Measurements from ENCODE around the gene BCO1.

Gene BCO1

DNA sequence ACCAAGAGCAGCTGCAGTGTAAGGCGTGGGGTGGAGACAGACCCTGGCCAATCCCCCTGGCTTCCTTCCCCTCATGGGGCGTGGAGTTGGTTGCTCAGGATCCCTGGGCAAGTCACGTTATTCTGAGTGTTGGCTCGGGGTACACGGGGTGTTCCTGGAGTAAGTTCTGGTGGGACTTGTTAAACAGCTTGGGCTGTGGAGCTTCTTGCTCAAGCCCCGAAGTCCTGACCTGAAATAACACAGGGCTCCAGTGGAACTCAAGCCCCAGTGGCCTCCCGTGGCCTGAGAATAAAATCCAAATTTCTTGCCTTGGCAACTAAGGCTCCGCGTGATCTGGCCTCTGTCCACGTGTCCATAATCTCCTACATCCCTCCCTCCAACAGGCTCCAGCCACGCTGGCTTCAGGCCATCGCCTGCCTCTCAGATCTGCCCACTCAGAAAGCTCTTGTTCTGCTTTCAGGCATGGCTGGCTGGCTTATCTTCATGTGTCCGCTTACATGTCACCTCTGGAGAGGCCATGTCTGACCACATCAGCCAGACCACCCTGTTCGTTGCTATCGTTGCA lies 49.3 kb upstream of the BCO1 start:
- Histone ChIP-seq H3K27ac (ENCODE audit: extremely low read depth, low read depth, low read length) (no peak overlapping the region), H3K4me3 (ENCODE audit: low read depth, low read length) (no peak overlapping the region), H3K9me3 (ENCODE audit: control insufficient read depth, insufficient read depth, low read depth, low read length) (no peaks in the 10 kb centered on the region), H3K36me3 (ENCODE audit: control insufficient read depth in 2 of 2, insufficient read depth in 1 of 2, low read length in 2 of 2) (no peaks in the 10 kb centered on the region), H3K4me1 (ENCODE audit: control insufficient read depth, insufficient read depth, low read length) (no peaks in the 10 kb centered on the region)
- ChIA-PET CTCF (interaction anchor here (0.5 to 1.0 kb wide), 3 partner anchors 16 to 216 kb away, joined by 4 to 6 read pairs (median 5); no protein-coding TSS in a partner anchor), POLR2A (no interaction called here)
- no peak for TF ChIP-seq ZNF473 (tag by site-specific recombination; IDR thresholded peaks at IDR 0.05)
- TF ChIP-seq ZFHX2 (tag by site-specific recombination; conservative IDR thresholded peaks at IDR 0.05): 0 out of 2 replicates have a peak, but pooled peaks have one; percentile 13
- 0 out of 2 replicates have a peak, but pooled peaks have one; percentile 16 for TF ChIP-seq EGR2 (tag by site-specific recombination; IDR thresholded peaks at IDR 0.05; ENCODE audit: low read depth)

DNA sequence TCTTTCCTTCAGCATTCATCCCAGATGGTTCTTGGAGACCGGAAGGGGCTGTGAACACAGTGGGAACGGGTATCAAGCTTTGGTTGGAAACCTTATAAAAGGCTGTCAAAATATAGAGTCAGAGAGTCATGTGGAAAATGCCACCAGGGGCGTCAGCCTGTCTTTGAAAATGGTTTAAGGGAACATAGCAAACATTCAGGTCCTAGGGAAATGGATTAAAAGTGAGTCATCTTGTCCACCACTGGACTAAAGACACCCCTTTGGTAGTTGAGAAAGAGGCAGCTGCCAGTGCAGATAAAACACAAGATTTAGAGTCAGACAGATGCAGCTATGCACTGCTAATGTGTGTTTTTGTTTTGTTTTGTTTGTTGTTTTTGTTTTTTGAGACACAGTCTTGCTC lies 47.8 kb upstream of the BCO1 start:
- H3K27ac ChIP-seq (ENCODE audit: extremely low read depth, low read depth, low read length): no peak overlapping the region
- no peaks in the 10 kb centered on the region for H3K9me3 ChIP-seq (ENCODE audit: control insufficient read depth, insufficient read depth, low read depth, low read length)
- H3K4me1 ChIP-seq (ENCODE audit: control insufficient read depth, insufficient read depth, low read length): no peaks in the 10 kb centered on the region
- CTCF ChIA-PET: interaction anchor here (0.6 to 1.2 kb wide), 3 partner anchors 14 to 128 kb away, joined by 3 to 7 read pairs (median 4); no protein-coding TSS in a partner anchor
- POLR2A ChIA-PET: no interaction called here
- TF ChIP-seq KLF16 (tag by site-specific recombination; IDR thresholded peaks at IDR 0.05) (no peak), ZNF350 (tag by site-specific recombination; IDR thresholded peaks at IDR 0.05) (no peak), MEIS1 (CRISPR knock-in tag; IDR thresholded peaks at IDR 0.05; ENCODE audit: borderline replicate concordance) (no peak), ZNF560 (tag by site-specific recombination; IDR thresholded peaks at IDR 0.05; ENCODE audit: borderline replicate concordance) (no peak), ZNF510 (tag by site-specific recombination; IDR thresholded peaks at IDR 0.05; ENCODE audit: insufficient replicate concordance) (no peak), OSR2 (tag by site-specific recombination; IDR thresholded peaks at IDR 0.05) (no peak), ZBTB17 (tag by site-specific recombination; IDR thresholded peaks at IDR 0.05) (no peak), ZNF571 (tag by site-specific recombination; IDR thresholded peaks at IDR 0.05) (no peak), GLIS1 (tag by site-specific recombination; IDR thresholded peaks at IDR 0.05) (no peak), KLF7 (tag by site-specific recombination; IDR thresholded peaks at IDR 0.05; ENCODE audit: borderline replicate concordance) (no peak)
- TF ChIP-seq, protein P1, sequence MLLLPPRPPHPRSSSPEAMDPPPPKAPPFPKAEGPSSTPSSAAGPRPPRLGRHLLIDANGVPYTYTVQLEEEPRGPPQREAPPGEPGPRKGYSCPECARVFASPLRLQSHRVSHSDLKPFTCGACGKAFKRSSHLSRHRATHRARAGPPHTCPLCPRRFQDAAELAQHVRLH (tag by site-specific recombination; IDR thresholded peaks at IDR 0.05): no peak
- TF ChIP-seq, protein P2, sequence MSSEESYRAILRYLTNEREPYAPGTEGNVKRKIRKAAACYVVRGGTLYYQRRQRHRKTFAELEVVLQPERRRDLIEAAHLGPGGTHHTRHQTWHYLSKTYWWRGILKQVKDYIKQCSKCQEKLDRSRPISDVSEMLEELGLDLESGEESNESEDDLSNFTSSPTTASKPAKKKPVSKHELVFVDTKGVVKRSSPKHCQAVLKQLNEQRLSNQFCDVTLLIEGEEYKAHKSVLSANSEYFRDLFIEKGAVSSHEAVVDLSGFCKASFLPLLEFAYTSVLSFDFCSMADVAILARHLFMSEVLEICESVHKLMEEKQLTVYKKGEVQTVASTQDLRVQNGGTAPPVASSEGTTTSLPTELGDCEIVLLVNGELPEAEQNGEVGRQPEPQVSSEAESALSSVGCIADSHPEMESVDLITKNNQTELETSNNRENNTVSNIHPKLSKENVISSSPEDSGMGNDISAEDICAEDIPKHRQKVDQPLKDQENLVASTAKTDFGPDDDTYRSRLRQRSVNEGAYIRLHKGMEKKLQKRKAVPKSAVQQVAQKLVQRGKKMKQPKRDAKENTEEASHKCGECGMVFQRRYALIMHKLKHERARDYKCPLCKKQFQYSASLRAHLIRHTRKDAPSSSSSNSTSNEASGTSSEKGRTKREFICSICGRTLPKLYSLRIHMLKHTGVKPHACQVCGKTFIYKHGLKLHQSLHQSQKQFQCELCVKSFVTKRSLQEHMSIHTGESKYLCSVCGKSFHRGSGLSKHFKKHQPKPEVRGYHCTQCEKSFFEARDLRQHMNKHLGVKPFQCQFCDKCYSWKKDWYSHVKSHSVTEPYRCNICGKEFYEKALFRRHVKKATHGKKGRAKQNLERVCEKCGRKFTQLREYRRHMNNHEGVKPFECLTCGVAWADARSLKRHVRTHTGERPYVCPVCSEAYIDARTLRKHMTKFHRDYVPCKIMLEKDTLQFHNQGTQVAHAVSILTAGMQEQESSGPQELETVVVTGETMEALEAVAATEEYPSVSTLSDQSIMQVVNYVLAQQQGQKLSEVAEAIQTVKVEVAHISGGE (tag by site-specific recombination; conservative IDR thresholded peaks at IDR 0.05; ENCODE audit: low read depth): no peak
- no peak overlapping the region for H3K4me3 ChIP-seq (ENCODE audit: low read depth, low read length)
- no peaks in the 10 kb centered on the region for H3K36me3 ChIP-seq (ENCODE audit: control insufficient read depth in 2 of 2, insufficient read depth in 1 of 2, low read length in 2 of 2)

DNA sequence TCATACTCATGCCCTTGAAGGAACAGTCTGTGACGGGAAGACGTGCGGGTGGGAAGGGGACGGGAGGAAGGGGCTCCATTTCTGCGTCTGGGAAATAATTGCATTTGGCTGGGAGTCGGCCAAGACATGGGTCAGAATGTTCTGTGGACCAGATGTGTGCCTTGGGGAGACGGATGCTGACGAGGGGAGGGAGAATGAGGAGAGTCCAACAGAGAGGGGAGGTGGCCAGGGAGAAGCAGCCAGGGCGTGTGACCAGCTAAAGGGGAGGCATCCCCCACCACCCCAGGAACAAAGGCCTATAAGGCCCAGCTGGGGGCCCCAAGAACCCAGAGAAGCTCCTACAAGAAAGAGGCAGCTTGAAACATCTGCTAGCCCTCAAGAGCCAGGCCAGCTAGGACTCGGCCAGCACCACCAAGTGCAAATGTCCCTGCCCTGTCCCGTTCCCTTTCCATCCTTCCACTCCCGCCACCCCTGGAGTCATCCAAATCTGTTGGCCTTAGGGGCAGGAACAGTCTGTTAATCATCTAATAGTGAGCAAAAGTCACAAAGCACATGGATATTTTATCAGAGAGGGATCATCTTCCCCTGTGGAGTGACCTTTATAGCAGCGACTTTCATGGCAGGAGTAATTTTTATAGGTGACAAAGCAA lies 42.5 kb upstream of the BCO1 start:
- ChIA-PET POLR2A (no interaction called here), CTCF (interaction anchor here (1.3 kb wide), 1 partner anchor 9 kb away, joined by 9 read pairs; no protein-coding TSS in a partner anchor)
- no peak overlapping the region for H3K27ac ChIP-seq (ENCODE audit: extremely low read depth, low read depth, low read length)
- H3K9me3 ChIP-seq (ENCODE audit: control insufficient read depth, insufficient read depth, low read depth, low read length): no peaks in the 10 kb centered on the region
- no peak for TF ChIP-seq KLF16 (tag by site-specific recombination; IDR thresholded peaks at IDR 0.05)
- TF ChIP-seq, protein P3, sequence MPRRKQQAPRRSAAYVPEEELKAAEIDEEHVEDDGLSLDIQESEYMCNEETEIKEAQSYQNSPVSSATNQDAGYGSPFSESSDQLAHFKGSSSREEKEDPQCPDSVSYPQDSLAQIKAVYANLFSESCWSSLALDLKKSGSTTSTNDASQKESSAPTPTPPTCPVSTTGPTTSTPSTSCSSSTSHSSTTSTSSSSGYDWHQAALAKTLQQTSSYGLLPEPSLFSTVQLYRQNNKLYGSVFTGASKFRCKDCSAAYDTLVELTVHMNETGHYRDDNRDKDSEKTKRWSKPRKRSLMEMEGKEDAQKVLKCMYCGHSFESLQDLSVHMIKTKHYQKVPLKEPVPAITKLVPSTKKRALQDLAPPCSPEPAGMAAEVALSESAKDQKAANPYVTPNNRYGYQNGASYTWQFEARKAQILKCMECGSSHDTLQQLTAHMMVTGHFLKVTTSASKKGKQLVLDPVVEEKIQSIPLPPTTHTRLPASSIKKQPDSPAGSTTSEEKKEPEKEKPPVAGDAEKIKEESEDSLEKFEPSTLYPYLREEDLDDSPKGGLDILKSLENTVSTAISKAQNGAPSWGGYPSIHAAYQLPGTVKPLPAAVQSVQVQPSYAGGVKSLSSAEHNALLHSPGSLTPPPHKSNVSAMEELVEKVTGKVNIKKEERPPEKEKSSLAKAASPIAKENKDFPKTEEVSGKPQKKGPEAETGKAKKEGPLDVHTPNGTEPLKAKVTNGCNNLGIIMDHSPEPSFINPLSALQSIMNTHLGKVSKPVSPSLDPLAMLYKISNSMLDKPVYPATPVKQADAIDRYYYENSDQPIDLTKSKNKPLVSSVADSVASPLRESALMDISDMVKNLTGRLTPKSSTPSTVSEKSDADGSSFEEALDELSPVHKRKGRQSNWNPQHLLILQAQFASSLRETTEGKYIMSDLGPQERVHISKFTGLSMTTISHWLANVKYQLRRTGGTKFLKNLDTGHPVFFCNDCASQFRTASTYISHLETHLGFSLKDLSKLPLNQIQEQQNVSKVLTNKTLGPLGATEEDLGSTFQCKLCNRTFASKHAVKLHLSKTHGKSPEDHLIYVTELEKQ (tag by site-specific recombination; IDR thresholded peaks at IDR 0.05; ENCODE audit: borderline replicate concordance): no peak
- no peak for TF ChIP-seq ZNF211 (tag by site-specific recombination; IDR thresholded peaks at IDR 0.05; ENCODE audit: low read depth)
- no peak for TF ChIP-seq ZNF558 (tag by site-specific recombination; IDR thresholded peaks at IDR 0.05)
- TF ChIP-seq, protein P4, sequence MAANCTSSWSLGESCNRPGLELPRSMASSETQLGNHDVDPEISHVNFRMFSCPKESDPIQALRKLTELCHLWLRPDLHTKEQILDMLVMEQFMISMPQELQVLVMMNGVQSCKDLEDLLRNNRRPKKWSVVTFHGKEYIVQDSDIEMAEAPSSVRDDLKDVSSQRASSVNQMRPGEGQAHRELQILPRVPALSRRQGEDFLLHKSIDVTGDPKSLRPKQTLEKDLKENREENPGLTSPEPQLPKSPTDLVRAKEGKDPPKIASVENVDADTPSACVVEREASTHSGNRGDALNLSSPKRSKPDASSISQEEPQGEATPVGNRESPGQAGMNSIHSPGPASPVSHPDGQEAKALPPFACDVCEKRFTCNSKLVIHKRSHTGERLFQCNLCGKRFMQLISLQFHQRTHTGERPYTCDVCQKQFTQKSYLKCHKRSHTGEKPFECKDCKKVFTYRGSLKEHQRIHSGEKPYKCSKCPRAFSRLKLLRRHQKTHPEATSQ (tag by site-specific recombination; IDR thresholded peaks at IDR 0.05): no peak
- TF ChIP-seq HOXA7 (CRISPR knock-in tag; IDR thresholded peaks at IDR 0.05; ENCODE audit: borderline replicate concordance): no peak
- no peak for TF ChIP-seq FEZF1 (tag by site-specific recombination; IDR thresholded peaks at IDR 0.05)
- no peak for TF ChIP-seq ZNF600 (tag by site-specific recombination; IDR thresholded peaks at IDR 0.05)
- H3K4me1 ChIP-seq (ENCODE audit: control insufficient read depth, insufficient read depth, low read length): no peaks in the 10 kb centered on the region
- no peaks in the 10 kb centered on the region for H3K36me3 ChIP-seq (ENCODE audit: control insufficient read depth in 2 of 2, insufficient read depth in 1 of 2, low read length in 2 of 2)
- H3K4me3 ChIP-seq (ENCODE audit: low read depth, low read length): no peak overlapping the region

Measured in HEK293 (cell line).